Transverse colon (tissue), 4 donors: ENCODE data around the gene CD48.

ENCODE experiments used
- CTCF ChIP-seq, 5 experiments: fragments of 200-600 bp in 3 of 5; fragments of 450-650 bp in 2 of 5; sonication (generic) in 3 of 5; IDR thresholded peaks; 1 replicate in 2 of 5; 2 replicates in 3 of 5; pipeline ENCODE4 v1.5.1; 2016 to 2017; ENCODE audit warnings: antibody characterized with exemption in 5 of 5, inconsistent platforms in 3 of 5, mild to moderate bottlenecking in 2 of 5, moderate library complexity in 1 of 5
- POLR2A ChIP-seq: fragments of 450-650 bp; IDR thresholded peaks from one replicate; pipeline ENCODE4 v1.6.1; 2016; ENCODE audit warnings: antibody characterized with exemption, mild to moderate bottlenecking, moderate library complexity
- POLR2AphosphoS5 ChIP-seq, 3 donors: sonication (generic); formaldehyde crosslinking; IDR thresholded peaks; one replicate each; pipeline ENCODE4 v1.6.1; 2016; ENCODE audit warnings: antibody characterized with exemption in 3 of 3

DNA sequence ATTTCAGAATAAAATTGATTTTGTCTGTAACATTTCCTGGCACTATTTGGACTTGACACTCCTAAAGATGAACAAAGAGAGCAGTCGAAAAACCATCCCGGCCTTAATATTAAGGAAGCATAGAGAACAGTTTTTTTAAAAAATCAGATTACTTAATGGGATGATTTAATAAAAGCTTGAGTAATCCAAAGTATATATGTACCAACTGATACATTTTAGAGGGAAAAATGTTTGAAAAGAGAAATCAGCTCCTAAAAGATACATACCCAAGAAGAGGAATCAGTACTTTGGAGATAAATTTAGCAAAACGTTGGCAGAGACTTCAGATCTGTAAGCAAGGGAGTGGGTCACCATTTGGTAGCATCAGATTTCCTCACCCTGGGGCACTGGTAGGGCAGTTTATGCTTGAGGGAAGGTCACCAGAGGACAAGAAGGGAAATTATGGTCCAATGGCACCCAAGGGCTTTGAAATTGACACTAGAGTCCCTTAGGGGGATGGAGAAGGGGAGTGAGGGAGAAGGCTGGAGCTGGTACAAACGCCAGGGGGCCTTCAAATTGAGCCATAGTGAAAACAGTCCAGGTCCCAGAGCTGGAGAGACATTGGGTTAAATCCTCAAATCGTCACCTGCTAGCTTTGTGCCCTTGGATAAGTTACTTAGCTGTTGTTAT lies 33.4 kb upstream of the CD48 start:
- no peak for TF ChIP-seq CTCF (IDR thresholded peaks at IDR 0.05)
- TF ChIP-seq POLR2A, result no peak
- TF ChIP-seq POLR2AphosphoS5 (IDR thresholded peaks at IDR 0.05), result no peak
